ENCODE data around the gene ATF4.

- no peak for TF ChIP-seq POLR2AphosphoS5 (IDR thresholded peaks at IDR 0.05; ENCODE audit: low read depth, low read length)
- TF ChIP-seq POLR2A (IDR thresholded peaks at IDR 0.05; ENCODE audit: low read depth, low read length) = no peak
- TF ChIP-seq POU2F2 (IDR thresholded peaks at IDR 0.05; ENCODE audit: low read depth, low read length) = no peak
- no peak for TF ChIP-seq TAF1 (IDR thresholded peaks at IDR 0.05; ENCODE audit: low read depth, low read length)
- peak; percentile 32; the same call in 1 of the 2 replicates for TF ChIP-seq SPI1 (IDR thresholded peaks at IDR 0.05; ENCODE audit: low read depth, low read length)
These were observed 47.0 kb downstream of the ATF4 start for GRCh38 chr22:39567135-39567946.

Measured in GM12891 (cell line).